ENCODE results near the gene CNKSR1.

Gene CNKSR1

GRCh38 chr1:26158271-26158907, 18.9 kb upstream of the CNKSR1 start:
- no peak overlapping the region for H3K9ac ChIP-seq (ENCODE audit: low read length)
- TF ChIP-seq CTCF (IDR thresholded peaks at IDR 0.05; ENCODE audit: low read length) (no peak), EZH2 (IDR thresholded peaks at IDR 0.05; ENCODE audit: borderline replicate concordance, low read length) (no peak)
- no peak overlapping the region for H2AFZ ChIP-seq (ENCODE audit: low read length)
- no peak overlapping the region for H3K27ac ChIP-seq (ENCODE audit: low read depth, low read length, poor library complexity, severe bottlenecking)
- peaks cover 10% of the 10 kb centered on the region; the same call in 1 of the 2 replicates for H3K27me3 ChIP-seq (ENCODE audit: insufficient read depth, low read length)
- no peak overlapping the region for H3K4me3 ChIP-seq (ENCODE audit: low read depth, low read length, poor library complexity, severe bottlenecking)
- H3K9me2 ChIP-seq (ENCODE audit: low read depth, low read length), result no peaks in the 10 kb centered on the region
- H3K4me2 ChIP-seq (ENCODE audit: low read length), result no peak overlapping the region
- no peaks in the 10 kb centered on the region for H3F3A ChIP-seq (ENCODE audit: insufficient read depth, low read length)
- H3K79me2 ChIP-seq (ENCODE audit: insufficient read depth, low read length), result no peaks in the 10 kb centered on the region
- H3K9me3 ChIP-seq (ENCODE audit: low read length), result no peaks in the 10 kb centered on the region
- H3K36me3 ChIP-seq (ENCODE audit: insufficient read depth, low read length), result no peaks in the 10 kb centered on the region
- H4K20me1 ChIP-seq (ENCODE audit: insufficient read depth, low read length), result no peaks in the 10 kb centered on the region
- no peaks in the 10 kb centered on the region for H3K4me1 ChIP-seq (ENCODE audit: insufficient read depth, low read length, severe bottlenecking)

GRCh38 chr1:26158908-26159742, 18.2 kb upstream of the CNKSR1 start, which contains the start of gene FAM110D:
Gene FAM110D, plus strand, starts transcription at chr1:26159079. Its CDS starts 2,213 bp downstream, at chr1:26161292.
- Histone ChIP-seq H3F3A (ENCODE audit: insufficient read depth, low read length) (no peaks in the 10 kb centered on the region), H3K4me1 (ENCODE audit: insufficient read depth, low read length, severe bottlenecking) (peaks cover 6% of the 10 kb centered on the region), H4K20me1 (ENCODE audit: insufficient read depth, low read length) (no peaks in the 10 kb centered on the region), H3K9ac (ENCODE audit: low read length) (no peak within 1 kb of the TSS), H3K79me2 (ENCODE audit: insufficient read depth, low read length) (no peaks in the 10 kb centered on the region), H3K9me2 (ENCODE audit: low read depth, low read length) (no peaks in the 10 kb centered on the region), H3K4me3 (ENCODE audit: low read depth, low read length, poor library complexity, severe bottlenecking) (no peak within 1 kb of the TSS), H3K27me3 (ENCODE audit: insufficient read depth, low read length) (peaks cover 13% of the 10 kb centered on the region; the same call in 1 of the 2 replicates), H3K27ac (ENCODE audit: low read depth, low read length, poor library complexity, severe bottlenecking) (no peak within 1 kb of the TSS), H3K36me3 (ENCODE audit: insufficient read depth, low read length) (no peaks in the 10 kb centered on the region), H3K4me2 (ENCODE audit: low read length) (no peak within 1 kb of the TSS), H2AFZ (ENCODE audit: low read length) (no peak within 1 kb of the TSS), H3K9me3 (ENCODE audit: low read length) (no peaks in the 10 kb centered on the region)
- no peak for TF ChIP-seq EZH2 (IDR thresholded peaks at IDR 0.05; ENCODE audit: borderline replicate concordance, low read length)
- no peak for TF ChIP-seq CTCF (IDR thresholded peaks at IDR 0.05; ENCODE audit: low read length)

DNA sequence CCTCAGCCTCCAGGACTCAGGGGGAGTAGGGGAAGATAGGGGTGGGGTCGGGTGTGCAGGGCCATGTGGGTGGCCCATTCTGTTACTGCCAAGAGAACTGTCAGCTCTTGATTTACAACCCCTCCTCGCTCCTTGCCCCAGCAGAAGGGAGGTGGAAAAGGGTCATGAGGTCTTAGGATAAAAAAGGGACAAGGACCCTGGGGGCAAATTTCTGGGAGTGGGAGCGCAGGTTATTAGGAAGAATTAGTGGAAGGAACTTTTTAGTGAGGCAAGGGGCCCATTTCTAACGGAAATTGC, 17.6 kb upstream of the CNKSR1 start:
- TF ChIP-seq CTCF (IDR thresholded peaks at IDR 0.05; ENCODE audit: low read length) (no peak), EZH2 (IDR thresholded peaks at IDR 0.05; ENCODE audit: borderline replicate concordance, low read length) (no peak)
- no peaks in the 10 kb centered on the region for H3K9me2 ChIP-seq (ENCODE audit: low read depth, low read length)
- H3K9me3 ChIP-seq (ENCODE audit: low read length), result no peaks in the 10 kb centered on the region
- no peaks in the 10 kb centered on the region for H3K79me2 ChIP-seq (ENCODE audit: insufficient read depth, low read length)
- H3F3A ChIP-seq (ENCODE audit: insufficient read depth, low read length), result no peaks in the 10 kb centered on the region
- H3K4me2 ChIP-seq (ENCODE audit: low read length), result no peak overlapping the region
- H3K36me3 ChIP-seq (ENCODE audit: insufficient read depth, low read length), result no peaks in the 10 kb centered on the region
- H3K4me3 ChIP-seq (ENCODE audit: low read depth, low read length, poor library complexity, severe bottlenecking), result no peak overlapping the region
- H3K9ac ChIP-seq (ENCODE audit: low read length), result no peak overlapping the region
- H4K20me1 ChIP-seq (ENCODE audit: insufficient read depth, low read length), result no peaks in the 10 kb centered on the region
- H3K4me1 ChIP-seq (ENCODE audit: insufficient read depth, low read length, severe bottlenecking), result peaks cover 9% of the 10 kb centered on the region
- H2AFZ ChIP-seq (ENCODE audit: low read length), result no peak overlapping the region
- H3K27me3 ChIP-seq (ENCODE audit: insufficient read depth, low read length), result peaks cover 13% of the 10 kb centered on the region; the same call in 1 of the 2 replicates
- no peak overlapping the region for H3K27ac ChIP-seq (ENCODE audit: low read depth, low read length, poor library complexity, severe bottlenecking)
